HepG2 (cell line): Measurements from ENCODE around the gene CPEB2. TPM values are rescaled to one million over a fixed set of nuclear protein-coding genes. Genes with fewer than 3 reads are reported as not detected.

ENCODE experiments used
- ATAC-seq: fragments of 200-7000 bp; cut with Tn5 transposase; 3 replicates; pipeline ENCODE4 v1.9.1; 2020; ENCODE audit warnings: mild to moderate bottlenecking, moderate library complexity
- BruUV-seq: library from RNA; stranded (reverse); fragments of 400-500 nt; replicated peaks from 2 replicates; lab custom pipeline; 2021; lab: Mats Ljungman, UMichigan
- CTCF ChIA-PET: fragments of 300-600 bp; formaldehyde crosslinking; extraction: SDS; loops from one replicate; lab custom pipeline; 2021; ENCODE audit warnings: low total read pairs, inconsistent platforms, low intra/inter-chr PET ratio; lab: Yijun Ruan, JAX
- POLR2A ChIA-PET: fragments of 350-600 bp; sonication (Branson Sonifier 250); formaldehyde crosslinking; loops from one replicate; lab custom pipeline; 2020; ENCODE audit warnings: antibody characterized with exemption, inconsistent platforms; lab: Yijun Ruan, JAX
- DNase-seq: peaks from one replicate; pipeline ENCODE4 v3.0.0-alpha.2; 2015; ENCODE audit warnings: low spot score
- FAIRE-seq: peaks from 3 replicates; lab custom pipeline; 2011; peaks lifted over from hg19 to GRCh38; lab: Jason Lieb, UNC
- H2AFZ ChIP-seq: one replicate; pipeline ENCODE4 v1.6.1; 2011; ENCODE audit warnings: low read length, inconsistent platforms
- H3K27ac ChIP-seq: fragments of 300-600 bp; 3 replicates; pipeline ENCODE4 v1.8.0; 2011; ENCODE audit warnings: mixed run types, mild to moderate bottlenecking, mixed read lengths, low read length, inconsistent platforms; ENCODE audit not compliant: insufficient read depth; ENCODE audit errors: extremely low read length
- H3K27me3 ChIP-seq, 2 experiments: fragments of 200-600 bp in 1 of 2; 2 replicates in 1 of 2; 3 replicates in 1 of 2; pipeline versions ENCODE4 v1.6.0 to v1.8.0; 2011; ENCODE audit warnings: low read length in 2 of 2, mild to moderate bottlenecking in 2 of 2, moderate library complexity in 2 of 2, inconsistent platforms in 1 of 2; ENCODE audit not compliant: insufficient read depth in 2 of 2, control insufficient read depth in 1 of 2
- H3K36me3 ChIP-seq, 2 experiments: fragments of 200-600 bp in 1 of 2; replicated peaks in 1 of 2; 2 replicates in 1 of 2; 3 replicates in 1 of 2; pipeline versions ENCODE4 v1.5.1 to v1.8.0; 2011; ENCODE audit warnings: low read length in 2 of 2, inconsistent platforms in 1 of 2; ENCODE audit not compliant: insufficient read depth in 2 of 2, control insufficient read depth in 1 of 2
- H3K4me1 ChIP-seq: 2 replicates; pipeline ENCODE4 v1.5.1; 2012; ENCODE audit warnings: low read length, inconsistent platforms; ENCODE audit not compliant: insufficient read depth
- H3K4me2 ChIP-seq: 2 replicates; pipeline ENCODE4 v1.6.0; 2011; ENCODE audit warnings: low read depth, low read length, inconsistent platforms
- H3K4me3 ChIP-seq, 3 experiments: fragments of 200-600 bp in 1 of 3; sonication (generic), shearing (Covaris generic) in 1 of 3; replicated peaks in 1 of 3; 2 replicates each; pipeline ENCODE4 v1.5.1; 2011 to 2016; ENCODE audit warnings: low read length in 3 of 3, inconsistent platforms in 2 of 3, low read depth in 2 of 3, mild to moderate bottlenecking in 2 of 3, control low read depth in 1 of 3, mixed read lengths in 1 of 3; ENCODE audit not compliant: insufficient read depth in 1 of 3
- H3K79me2 ChIP-seq: one replicate; pipeline ENCODE4 v1.6.1; 2011; ENCODE audit warnings: low read length, inconsistent platforms; ENCODE audit not compliant: insufficient read depth
- H3K9ac ChIP-seq: 2 replicates; pipeline ENCODE4 v1.6.0; 2011; ENCODE audit warnings: mild to moderate bottlenecking, low read depth, low read length, inconsistent platforms; ENCODE audit not compliant: insufficient read depth
- H3K9me3 ChIP-seq: 2 replicates; pipeline ENCODE4 v1.5.1; 2012; ENCODE audit warnings: mild to moderate bottlenecking, low read length
- H4K20me1 ChIP-seq: 2 replicates; pipeline ENCODE4 v1.6.0; 2011; ENCODE audit warnings: inconsistent platforms, mild to moderate bottlenecking, low read length, moderate library complexity; ENCODE audit not compliant: insufficient read depth
- ELF4 ChIP-seq: sonication (generic); formaldehyde crosslinking; IDR thresholded peaks from 2 replicates; pipeline ENCODE4 v1.5.0; 2020; ENCODE audit warnings: missing genetic modification reagents, mild to moderate bottlenecking, moderate library complexity, borderline replicate concordance
- PHF8 ChIP-seq: sonication (generic); formaldehyde crosslinking; IDR thresholded peaks from 2 replicates; pipeline ENCODE4 v1.5.0; 2020; ENCODE audit warnings: missing genetic modification reagents
- ZKSCAN1 ChIP-seq: fragments of 150-350 bp; IDR thresholded peaks from 2 replicates; pipeline ENCODE4 v1.6.1; 2014; ENCODE audit warnings: low read length
- ZNF773 ChIP-seq: sonication (generic); formaldehyde crosslinking; IDR thresholded peaks from 2 replicates; pipeline ENCODE4 v1.4.0; 2020; ENCODE audit warnings: missing genetic modification reagents, borderline replicate concordance
- WGBS: methylation state at CpG from one replicate; pipeline ENCODE4 v1.1.6; 2017; ENCODE audit warnings: low lambda C conversion rate; 5-methylcytosine and 5-hydroxymethylcytosine counted together
- in situ Hi-C: cut with HindIII; loops from 2 replicates; pipeline ENCODE4 v1.10.0; 2017; ENCODE audit warnings: low pct_unique_long_range_greater_than_20kb; ENCODE audit not compliant: extremely low pct_ligation_motif_present
- intact Hi-C: fragments of 100-400 bp; cut with micrococcal nuclease; formaldehyde crosslinking; loops from one replicate; pipeline ENCODE4 v1.10.0; 2022; ENCODE audit not compliant: unreplicated experiment
- polyA plus RNA-seq, 8 experiments: library from polyadenylated mRNA; depleted of rRNA in 3 of 8; stranded (reverse) in 7 of 8; unstranded in 1 of 8; fragments of >200 nt; fragmentation: Illumina TruSeq in 4 of 8; extraction: Trizol in 4 of 8; gene quantifications; 2 replicates each; pipeline versions ENCODE4 v1.2.1 to v1.2.3, GENCODE V29; 2011 to 2016; ENCODE audit warnings: low read depth in 4 of 8, missing spikeins in 1 of 8, mixed read lengths in 1 of 8; ENCODE audit not compliant: insufficient read depth in 1 of 8
- total RNA-seq, 5 experiments: library from RNA; depleted of rRNA; stranded (reverse); fragments of >200 nt; fragmentation: Illumina TruSeq; extraction: Trizol; gene quantifications; 2 replicates each; pipeline ENCODE4 v1.2.3, GENCODE V29; 2016; ENCODE audit warnings: low read depth in 1 of 5
- TF ChIP-seq, protein P1 (sequence below): sonication (generic); formaldehyde crosslinking; IDR thresholded peaks from 2 replicates; pipeline ENCODE4 v1.8.0; 2022; ENCODE audit warnings: mild to moderate bottlenecking, missing genetic modification reagents; ENCODE audit not compliant: insufficient replicate concordance
- TF ChIP-seq, protein P2 (sequence below): sonication (generic); formaldehyde crosslinking; IDR thresholded peaks from 2 replicates; pipeline ENCODE4 v1.4.0; 2020; ENCODE audit warnings: mild to moderate bottlenecking, low read depth, missing genetic modification reagents

Gene CPEB2
- total and polyA plus RNA-seq, 2 of the 13 experiments (the other 11 are each of a cell fraction or from before 2014, with no cell fraction given) = 2.0 to 2.5 TPM

DNA sequence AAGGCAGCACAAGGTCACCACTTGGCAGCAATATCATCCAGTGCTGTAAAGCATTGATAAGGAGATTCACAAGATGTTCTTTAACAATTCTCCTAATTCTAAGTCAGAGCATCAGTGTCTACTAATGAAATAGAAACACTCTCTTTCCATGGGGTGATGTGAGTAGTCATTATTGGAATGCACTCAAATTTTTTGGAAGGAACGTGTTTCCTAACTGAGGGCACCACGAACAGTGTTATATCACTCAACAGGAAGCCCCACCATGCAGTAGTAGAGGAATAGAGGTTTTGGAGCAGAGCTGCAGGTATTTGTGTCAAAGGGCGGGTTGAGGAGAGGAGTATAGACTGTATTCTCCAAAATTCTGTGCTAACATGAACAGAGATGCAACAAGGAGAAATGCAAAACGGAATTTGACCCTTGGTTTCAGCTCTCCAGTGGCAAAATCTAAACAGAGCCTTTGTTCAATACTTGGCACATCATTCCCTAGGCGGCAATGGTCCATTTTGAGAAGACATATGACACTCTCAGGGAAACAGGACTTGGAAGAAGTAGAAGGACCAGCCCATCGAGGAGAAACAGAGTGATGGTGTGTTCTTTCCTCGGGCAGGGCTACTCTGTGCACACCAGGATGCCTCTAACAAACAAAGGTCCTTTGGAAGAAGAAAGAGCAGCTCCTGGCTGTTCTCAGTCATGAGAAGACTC, 98.9 kb downstream of the CPEB2 start (continued):
- TF ChIP-seq ZNF773 (CRISPR knock-in tag) = no peak
- TF ChIP-seq ELF4 (CRISPR knock-in tag) = no peak
- TF ChIP-seq, protein P1, sequence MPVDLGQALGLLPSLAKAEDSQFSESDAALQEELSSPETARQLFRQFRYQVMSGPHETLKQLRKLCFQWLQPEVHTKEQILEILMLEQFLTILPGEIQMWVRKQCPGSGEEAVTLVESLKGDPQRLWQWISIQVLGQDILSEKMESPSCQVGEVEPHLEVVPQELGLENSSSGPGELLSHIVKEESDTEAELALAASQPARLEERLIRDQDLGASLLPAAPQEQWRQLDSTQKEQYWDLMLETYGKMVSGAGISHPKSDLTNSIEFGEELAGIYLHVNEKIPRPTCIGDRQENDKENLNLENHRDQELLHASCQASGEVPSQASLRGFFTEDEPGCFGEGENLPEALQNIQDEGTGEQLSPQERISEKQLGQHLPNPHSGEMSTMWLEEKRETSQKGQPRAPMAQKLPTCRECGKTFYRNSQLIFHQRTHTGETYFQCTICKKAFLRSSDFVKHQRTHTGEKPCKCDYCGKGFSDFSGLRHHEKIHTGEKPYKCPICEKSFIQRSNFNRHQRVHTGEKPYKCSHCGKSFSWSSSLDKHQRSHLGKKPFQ (CRISPR knock-in tag) = no peak
- TF ChIP-seq, protein P2, sequence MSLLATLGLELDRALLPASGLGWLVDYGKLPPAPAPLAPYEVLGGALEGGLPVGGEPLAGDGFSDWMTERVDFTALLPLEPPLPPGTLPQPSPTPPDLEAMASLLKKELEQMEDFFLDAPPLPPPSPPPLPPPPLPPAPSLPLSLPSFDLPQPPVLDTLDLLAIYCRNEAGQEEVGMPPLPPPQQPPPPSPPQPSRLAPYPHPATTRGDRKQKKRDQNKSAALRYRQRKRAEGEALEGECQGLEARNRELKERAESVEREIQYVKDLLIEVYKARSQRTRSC = no peak
- TF ChIP-seq ZKSCAN1 = no peak

DNA sequence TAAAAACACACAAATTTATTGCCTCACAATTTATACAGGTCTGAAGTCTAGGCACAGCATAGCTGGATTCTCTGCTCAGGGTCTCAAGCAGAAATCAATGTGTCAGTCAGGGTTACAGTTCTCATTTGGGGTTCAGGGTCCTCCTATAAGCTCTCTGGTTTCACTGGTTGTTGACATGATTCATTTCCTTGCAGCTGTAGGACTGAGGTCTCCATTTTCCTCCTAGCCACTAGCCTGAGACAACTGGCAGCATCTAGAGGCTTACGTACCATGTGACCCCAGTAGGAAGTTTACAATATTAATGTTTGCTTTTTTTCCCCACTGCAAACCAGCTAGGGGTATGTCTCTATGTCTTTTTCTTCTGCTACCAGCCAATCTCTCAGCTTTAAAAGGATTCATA, 102.5 kb downstream of the CPEB2 start:
- H2AFZ ChIP-seq = no peak overlapping the region
- ChIA-PET CTCF (no interaction called here), POLR2A (no interaction called here)
- no peak overlapping the region for H3K27ac ChIP-seq
- in situ Hi-C loops (no loop called here), intact Hi-C loops (loop anchor here (1.0 kb wide), 1 partner anchor 34 kb away; no protein-coding TSS in a partner anchor)
- no peak for DNase-seq
- H4K20me1 ChIP-seq = no peaks in the 10 kb centered on the region
- WGBS = 71% methylated on average over 1 of the region's 1 CpG
- ATAC-seq = no peak
- H3K9me3 ChIP-seq = peaks cover 4% of the 10 kb centered on the region; the same call in 1 of the 2 replicates
- H3K4me3 ChIP-seq = no peak overlapping the region
- H3K4me1 ChIP-seq = peaks cover 5% of the 10 kb centered on the region
- no peaks in the 10 kb centered on the region for H3K36me3 ChIP-seq
- H3K9ac ChIP-seq = no peak overlapping the region
- TF ChIP-seq PHF8 (CRISPR knock-in tag) = no peak
- BruUV-seq = no TSS peak
- no peaks in the 10 kb centered on the region for H3K27me3 ChIP-seq
- H3K79me2 ChIP-seq = no peaks in the 10 kb centered on the region
- FAIRE-seq = no peak
- no peak overlapping the region for H3K4me2 ChIP-seq
